HCT116 (cell line): Measurements from ENCODE around the gene MED23. TPM values are rescaled to one million over a fixed set of nuclear protein-coding genes. Genes with fewer than 3 reads are reported as not detected.

Experiments used
- ATAC-seq: fragments of 200-7000 bp; cut with Tn5 transposase; 2 replicates; pipeline ENCODE4 v1.9.1; 2020; ENCODE audit warnings: mild to moderate bottlenecking, moderate library complexity
- BruUV-seq: library from RNA; stranded (reverse); fragments of 400-500 nt; replicated peaks from 2 replicates; lab custom pipeline; 2021; lab: Mats Ljungman, UMichigan
- CTCF ChIA-PET: fragments of 300-600 bp; sonication (Branson Sonifier 250); formaldehyde crosslinking; loops from one replicate; lab custom pipeline; 2021; ENCODE audit warnings: antibody characterized with exemption; lab: Charles Lee
- POLR2A ChIA-PET: fragments of 300-600, 350-600 bp; sonication (Branson Sonifier 250); formaldehyde crosslinking; loops from one replicate; lab custom pipeline; 2021; ENCODE audit warnings: antibody characterized with exemption; lab: Charles Lee
- RAD21 ChIA-PET, 2 experiments: fragments of 300-600 bp; sonication (Branson Sonifier 250); formaldehyde crosslinking; loops; one replicate each; lab custom pipeline; 2023; ENCODE audit warnings: low total read pairs in 2 of 2; ENCODE audit not compliant: uncharacterized antibody in 2 of 2, unreplicated experiment in 2 of 2, low non-redundant PET in 1 of 2; lab: Charles Lee
- DNase-seq: peaks from one replicate; pipeline ENCODE4 v3.0.0-alpha.2; 2010; ENCODE audit warnings: low read depth, low spot score
- H2AFZ ChIP-seq: fragments of 200-600 bp; shearing (Covaris generic), sonication (generic); 2 replicates; pipeline ENCODE4 v1.6.1; 2017; ENCODE audit warnings: low read depth, mixed run types, mixed read lengths, antibody characterized with exemption, low read length; ENCODE audit not compliant: poor library complexity, severe bottlenecking
- H3K27ac ChIP-seq: 2 replicates; pipeline ENCODE4 v1.5.1; 2012; ENCODE audit warnings: low read depth, low read length
- H3K27me3 ChIP-seq: fragments of 200-600 bp; sonication (generic); 2 replicates; pipeline ENCODE4 v1.6.1; 2016; ENCODE audit warnings: mixed run types, low read length, mixed read lengths; ENCODE audit not compliant: insufficient read depth
- H3K36me3 ChIP-seq, 2 experiments: fragments of 200-500 bp in 1 of 2; fragments of 200-600 bp in 1 of 2; sonication (Bioruptor generic) in 1 of 2; sonication (generic) in 1 of 2; 2 replicates each; pipeline versions ENCODE4 v1.5.1 to v1.6.1; 2014 to 2016; ENCODE audit warnings: low read length in 2 of 2, inconsistent platforms in 1 of 2, mixed read lengths in 1 of 2, mixed run types in 1 of 2; ENCODE audit not compliant: insufficient read depth in 2 of 2, control insufficient read depth in 1 of 2
- H3K4me1 ChIP-seq, 2 experiments: fragments of 200-600 bp in 1 of 2; sonication (generic) in 1 of 2; 2 replicates each; pipeline versions ENCODE4 v1.5.1 to v1.6.1; 2012 to 2017; ENCODE audit warnings: low read length in 2 of 2, inconsistent platforms in 1 of 2, mild to moderate bottlenecking in 1 of 2, mixed read lengths in 1 of 2, mixed run types in 1 of 2, moderate library complexity in 1 of 2; ENCODE audit not compliant: insufficient read depth in 2 of 2, control insufficient read depth in 1 of 2
- H3K4me2 ChIP-seq: fragments of 200-600 bp; sonication (generic); 2 replicates; pipeline ENCODE4 v1.6.1; 2017; ENCODE audit warnings: mixed run types, low read length, mixed read lengths
- H3K4me3 ChIP-seq, 2 experiments: fragments of 200-600 bp in 1 of 2; sonication (generic) in 1 of 2; replicated peaks in 1 of 2; 2 replicates each; pipeline ENCODE4 v1.5.1; 2011 to 2016; ENCODE audit warnings: low read length in 2 of 2, control low read depth in 1 of 2, low read depth in 1 of 2, mild to moderate bottlenecking in 1 of 2, mixed read lengths in 1 of 2, mixed run types in 1 of 2
- H3K79me2 ChIP-seq: fragments of 200-600 bp; sonication (generic); 2 replicates; pipeline ENCODE4 v1.6.1; 2017; ENCODE audit warnings: mild to moderate bottlenecking, mixed run types, low read length, moderate library complexity, mixed read lengths; ENCODE audit not compliant: insufficient read depth
- H3K9ac ChIP-seq: fragments of 200-600 bp; sonication (generic); 2 replicates; pipeline ENCODE4 v1.6.1; 2016; ENCODE audit warnings: low read length, mixed read lengths
- H3K9me2 ChIP-seq: fragments of 200-600 bp; sonication (generic), shearing (Covaris generic); 2 replicates; pipeline ENCODE4 v1.6.1; 2017; ENCODE audit warnings: mixed run types, mild to moderate bottlenecking, moderate library complexity; ENCODE audit not compliant: insufficient read depth
- H3K9me3 ChIP-seq, 2 experiments: fragments of 200-500 bp in 1 of 2; fragments of 200-600 bp in 1 of 2; sonication (Bioruptor generic) in 1 of 2; sonication (generic) in 1 of 2; 2 replicates each; pipeline ENCODE4 v1.6.1; 2014 to 2017; ENCODE audit warnings: low read length in 2 of 2, mixed read lengths in 2 of 2, inconsistent platforms in 1 of 2, low read depth in 1 of 2, mild to moderate bottlenecking in 1 of 2, mixed run types in 1 of 2, moderate library complexity in 1 of 2; ENCODE audit not compliant: control insufficient read depth in 1 of 2, insufficient read depth in 1 of 2
- H4K20me1 ChIP-seq: fragments of 200-600 bp; sonication (generic), shearing (Covaris generic); 2 replicates; pipeline ENCODE4 v1.6.1; 2017; ENCODE audit warnings: mixed run types, mild to moderate bottlenecking, moderate library complexity; ENCODE audit not compliant: insufficient read depth
- CBX3 ChIP-seq: IDR thresholded peaks from 2 replicates; pipeline ENCODE4 v1.6.1; 2012; ENCODE audit warnings: low read depth
- CEBPB ChIP-seq: IDR thresholded peaks from 2 replicates; pipeline ENCODE4 v1.6.1; 2012; ENCODE audit warnings: low read depth
- EGR1 ChIP-seq: IDR thresholded peaks from 2 replicates; pipeline ENCODE4 v1.6.1; 2012; ENCODE audit warnings: low read depth
- ELF1 ChIP-seq: IDR thresholded peaks from 2 replicates; pipeline ENCODE4 v1.6.1; 2012; ENCODE audit warnings: low read depth, borderline replicate concordance
- EZH2 ChIP-seq: fragments of 200-600 bp; sonication (generic); IDR thresholded peaks from 2 replicates; pipeline ENCODE4 v1.6.1; 2017; ENCODE audit warnings: antibody characterized with exemption, mixed run types
- EZH2phosphoT487 ChIP-seq: fragments of 200-600 bp; IDR thresholded peaks from 2 replicates; pipeline ENCODE4 v1.6.1; 2018; ENCODE audit warnings: antibody characterized with exemption, borderline replicate concordance
- FOSL1 ChIP-seq: IDR thresholded peaks from 2 replicates; pipeline ENCODE4 v1.6.1; 2012; ENCODE audit warnings: low read depth
- JUND ChIP-seq: IDR thresholded peaks from 2 replicates; pipeline ENCODE4 v1.6.1; 2012
- POLR2A ChIP-seq: IDR thresholded peaks from 2 replicates; pipeline ENCODE4 v1.7.0; 2011; ENCODE audit warnings: borderline replicate concordance; ENCODE audit not compliant: insufficient read depth, insufficient read length; ENCODE audit errors: extremely low read depth
- POLR2AphosphoS5 ChIP-seq: IDR thresholded peaks from 2 replicates; pipeline ENCODE4 v1.6.1; 2011; ENCODE audit warnings: mild to moderate bottlenecking, low read depth, low read length, moderate library complexity
- RAD21 ChIP-seq: IDR thresholded peaks from 2 replicates; pipeline ENCODE4 v1.6.1; 2012; ENCODE audit warnings: low read depth, mild to moderate bottlenecking
- SP1 ChIP-seq: IDR thresholded peaks from 2 replicates; pipeline ENCODE4 v1.6.1; 2012; ENCODE audit warnings: low read depth
- SRF ChIP-seq: IDR thresholded peaks from 2 replicates; pipeline ENCODE4 v1.6.1; 2012; ENCODE audit warnings: low read depth
- TCF7L2 ChIP-seq: IDR thresholded peaks from 2 replicates; pipeline ENCODE4 v1.7.0; 2011; ENCODE audit warnings: borderline replicate concordance, inconsistent platforms; ENCODE audit not compliant: insufficient read depth, insufficient read length; ENCODE audit errors: extremely low read depth
- ZNF274 ChIP-seq: fragments of 200-500 bp; sonication (Bioruptor generic); IDR thresholded peaks from 2 replicates; pipeline ENCODE4 v1.6.1; 2014; ENCODE audit warnings: mild to moderate bottlenecking, low read depth, low read length, inconsistent platforms
- intact Hi-C: fragments of 100-400 bp; cut with micrococcal nuclease; formaldehyde crosslinking; loops from 2 replicates; pipeline ENCODE4 v1.10.0; 2022
- total RNA-seq: library from RNA; stranded (reverse); gene quantifications from one replicate; pipeline ENCODE4 v1.2.1, GENCODE V29; 2021; ENCODE audit not compliant: unreplicated experiment
- TF ChIP-seq, protein P1 (sequence below): IDR thresholded peaks from 2 replicates; pipeline ENCODE4 v1.6.1; 2012
- TF ChIP-seq, protein P2 (sequence below), 3 experiments: fragments of 200-600 bp in 1 of 3; sonication (generic) in 1 of 3; IDR thresholded peaks in 2 of 3; conservative IDR thresholded peaks in 1 of 3; 2 replicates each; pipeline ENCODE4 v1.5.1; 2012 to 2017; ENCODE audit warnings: low read depth in 2 of 3, low read length in 2 of 3, antibody characterized with exemption in 1 of 3, borderline replicate concordance in 1 of 3, control low read depth in 1 of 3, mild to moderate bottlenecking in 1 of 3, mixed read lengths in 1 of 3, mixed run types in 1 of 3, moderate library complexity in 1 of 3; ENCODE audit not compliant: insufficient read depth in 1 of 3
- TF ChIP-seq, protein P3 (sequence below): IDR thresholded peaks from 2 replicates; pipeline ENCODE4 v1.6.1; 2012

Gene MED23
- total RNA-seq, 1 experiment from 2014 or later = 17.2 TPM

DNA sequence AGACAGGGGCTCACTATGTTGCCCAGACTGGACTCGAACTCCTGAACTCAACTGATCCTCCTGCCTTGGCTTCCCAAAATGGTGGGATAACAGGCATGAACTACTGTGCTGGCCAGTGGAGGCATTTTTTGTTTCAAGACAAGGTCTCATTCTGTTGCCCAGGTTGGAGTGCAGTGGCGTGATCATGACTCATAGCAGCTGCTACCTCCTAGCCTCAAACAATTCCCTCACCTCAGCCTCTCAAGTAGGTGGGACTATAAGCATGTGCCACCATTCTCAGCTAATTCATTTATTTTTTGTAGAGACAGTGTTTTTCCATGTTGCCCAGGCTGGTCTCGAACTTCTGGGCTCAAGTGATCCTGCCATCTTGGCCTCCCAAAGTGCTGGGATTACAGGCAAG lies 26.3 kb upstream of the MED23 start:
- H3K36me3 ChIP-seq = no peaks in the 10 kb centered on the region
- no peak for TF ChIP-seq EZH2
- no peak for TF ChIP-seq SRF
- TF ChIP-seq EZH2phosphoT487 = no peak
- TF ChIP-seq POLR2A = no peak
- TF ChIP-seq ELF1 = no peak
- no peak for TF ChIP-seq SP1
- TF ChIP-seq FOSL1 = no peak
- TF ChIP-seq RAD21 = no peak
- TF ChIP-seq JUND = no peak
- TF ChIP-seq, protein P1, sequence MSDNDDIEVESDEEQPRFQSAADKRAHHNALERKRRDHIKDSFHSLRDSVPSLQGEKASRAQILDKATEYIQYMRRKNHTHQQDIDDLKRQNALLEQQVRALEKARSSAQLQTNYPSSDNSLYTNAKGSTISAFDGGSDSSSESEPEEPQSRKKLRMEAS = no peak
- TF ChIP-seq POLR2AphosphoS5 = no peak
- TF ChIP-seq, protein P2, sequence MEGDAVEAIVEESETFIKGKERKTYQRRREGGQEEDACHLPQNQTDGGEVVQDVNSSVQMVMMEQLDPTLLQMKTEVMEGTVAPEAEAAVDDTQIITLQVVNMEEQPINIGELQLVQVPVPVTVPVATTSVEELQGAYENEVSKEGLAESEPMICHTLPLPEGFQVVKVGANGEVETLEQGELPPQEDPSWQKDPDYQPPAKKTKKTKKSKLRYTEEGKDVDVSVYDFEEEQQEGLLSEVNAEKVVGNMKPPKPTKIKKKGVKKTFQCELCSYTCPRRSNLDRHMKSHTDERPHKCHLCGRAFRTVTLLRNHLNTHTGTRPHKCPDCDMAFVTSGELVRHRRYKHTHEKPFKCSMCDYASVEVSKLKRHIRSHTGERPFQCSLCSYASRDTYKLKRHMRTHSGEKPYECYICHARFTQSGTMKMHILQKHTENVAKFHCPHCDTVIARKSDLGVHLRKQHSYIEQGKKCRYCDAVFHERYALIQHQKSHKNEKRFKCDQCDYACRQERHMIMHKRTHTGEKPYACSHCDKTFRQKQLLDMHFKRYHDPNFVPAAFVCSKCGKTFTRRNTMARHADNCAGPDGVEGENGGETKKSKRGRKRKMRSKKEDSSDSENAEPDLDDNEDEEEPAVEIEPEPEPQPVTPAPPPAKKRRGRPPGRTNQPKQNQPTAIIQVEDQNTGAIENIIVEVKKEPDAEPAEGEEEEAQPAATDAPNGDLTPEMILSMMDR (IDR thresholded peaks at IDR 0.05 in 2 of 3, conservative IDR thresholded peaks at IDR 0.05 in 1 of 3; ENCODE audit: borderline replicate concordance in 1 of 3, insufficient read depth in 1 of 3, low read depth in 2 of 3, low read length in 2 of 3) = no peak
- TF ChIP-seq EGR1 = no peak
- TF ChIP-seq, protein P3, sequence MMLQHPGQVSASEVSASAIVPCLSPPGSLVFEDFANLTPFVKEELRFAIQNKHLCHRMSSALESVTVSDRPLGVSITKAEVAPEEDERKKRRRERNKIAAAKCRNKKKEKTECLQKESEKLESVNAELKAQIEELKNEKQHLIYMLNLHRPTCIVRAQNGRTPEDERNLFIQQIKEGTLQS = no peak
- no peak for TF ChIP-seq CBX3
- no peak for TF ChIP-seq CEBPB
- no peak for TF ChIP-seq TCF7L2
- no peak for TF ChIP-seq ZNF274
- TF ChIP-seq, all 23 proteins: peak for 0
- H3K27ac ChIP-seq = no peak overlapping the region
- no peaks in the 10 kb centered on the region for H3K9me2 ChIP-seq
- H3K4me2 ChIP-seq = no peak overlapping the region
- intact Hi-C loops = no loop called here
- H4K20me1 ChIP-seq = no peaks in the 10 kb centered on the region
- no peak overlapping the region for H2AFZ ChIP-seq
- H3K9ac ChIP-seq = no peak overlapping the region
- ATAC-seq = no peak
- ChIA-PET POLR2A (no interaction called here), RAD21 (no interaction called here), CTCF (interaction anchor here (0.6 kb wide), 1 partner anchor 26 kb away, joined by 3 read pairs; no protein-coding TSS in a partner anchor)
- peaks cover 0 to 8% of the 10 kb centered on the region in 2 experiments; a peak in 1 of 4 replicates for H3K4me1 ChIP-seq
- H3K4me3 ChIP-seq = no peak overlapping the region
- DNase-seq = no peak
- no TSS peak for BruUV-seq
- H3K27me3 ChIP-seq = no peaks in the 10 kb centered on the region
- H3K79me2 ChIP-seq = no peaks in the 10 kb centered on the region
- no peaks in the 10 kb centered on the region for H3K9me3 ChIP-seq
